ENCODE results near the gene CX3CR1. TPM values are rescaled to one million over a fixed set of nuclear protein-coding genes. Genes with fewer than 3 reads are reported as not detected.

The CX3CR1 gene
- total and polyA plus RNA-seq, 9 of the 15 experiments (the other 6 are each of a cell fraction or from before 2014, with no cell fraction given): 0.03 to 0.21 TPM; not detected in 7

GRCh38 chr3:39219702-39220101, 60.1 kb downstream of the CX3CR1 start:
- ATAC-seq: no peak
- WGBS (ENCODE audit: insufficient coverage, low coverage, missing lambda C conversion rate): 2% methylated on average over 3 of the region's 3 CpGs
- POLR2A ChIA-PET: interaction anchor here (0.5 to 1.5 kb wide), 4 partner anchors 12 to 61 kb away, joined by 3 to 4 read pairs (median 3); no protein-coding TSS in a partner anchor
- Histone ChIP-seq H3K4me1 (replicated peaks in 1 of 2; ENCODE audit: control insufficient read depth in 2 of 2, insufficient read depth in 2 of 2, low read length in 2 of 2) (no peaks in the 10 kb centered on the region), H3K27ac (ENCODE audit: extremely low read depth, low read depth, low read length) (no peak overlapping the region), H3K9me3 (replicated peaks; ENCODE audit: control insufficient read depth, insufficient read depth, low read depth, low read length) (no peaks in the 10 kb centered on the region), H3K27me3 (ENCODE audit: control insufficient read depth in 2 of 2, insufficient read depth in 2 of 2, low read length in 2 of 2) (peaks cover 7 to 22% of the 10 kb centered on the region in 2 experiments; a peak in 4 of 5 replicates), H3K36me3 (ENCODE audit: control insufficient read depth, insufficient read depth, low read length) (no peaks in the 10 kb centered on the region), H2AFZ (ENCODE audit: low read depth, low read length) (no peak overlapping the region), H3K79me2 (ENCODE audit: control insufficient read depth, insufficient read depth, low read length) (no peaks in the 10 kb centered on the region), H3K4me2 (ENCODE audit: insufficient read depth, low read length) (no peak overlapping the region), H4K20me1 (replicated peaks; ENCODE audit: control insufficient read depth, insufficient read depth, low read length) (no peaks in the 10 kb centered on the region), H3K4me3 (no peak overlapping the region), H3K9me1 (ENCODE audit: control insufficient read depth, insufficient read depth, low read length) (no peaks in the 10 kb centered on the region), H3K9ac (ENCODE audit: insufficient read depth in 1 of 2, low read depth in 2 of 2, low read length in 2 of 2) (no peak overlapping the region)
- FAIRE-seq: no peak
- CTCF ChIA-PET (ENCODE audit: low intra/inter-chr PET ratio): no interaction called here
- in situ Hi-C loops (cut with MboI) (no loop called here), intact Hi-C loops (cut with micrococcal nuclease) (no loop called here)
- no peak for DNase-seq (ENCODE audit: extremely low read depth in 1 of 4, low spot score in 3 of 4)
- no TSS peak for BruUV-seq (replicated peaks)
- TF ChIP-seq ZNF408 (CRISPR knock-in tag; IDR thresholded peaks at IDR 0.05; ENCODE audit: low read depth) (no peak), SPI1 (IDR thresholded peaks at IDR 0.05; ENCODE audit: borderline replicate concordance, low read depth, low read length) (no peak), FOXO4 (CRISPR knock-in tag; IDR thresholded peaks at IDR 0.05) (no peak), JUNB (CRISPR knock-in tag; conservative IDR thresholded peaks at IDR 0.05) (no peak), CEBPB (tag; IDR thresholded peaks at IDR 0.05) (no peak), ATF2 (CRISPR knock-in tag; IDR thresholded peaks at IDR 0.05) (no peak), CGGBP1 (CRISPR knock-in tag; IDR thresholded peaks at IDR 0.05) (no peak), MECOM (CRISPR knock-in tag; IDR thresholded peaks at IDR 0.05) (no peak), NCOA6 (IDR thresholded peaks at IDR 0.05) (no peak), MIER1 (IDR thresholded peaks at IDR 0.05; ENCODE audit: low read depth) (no peak), TCF7L2 (IDR thresholded peaks at IDR 0.05; ENCODE audit: low read depth, low read length) (no peak), ZNF431 (CRISPR knock-in tag; IDR thresholded peaks at IDR 0.05) (no peak), CTBP1 (IDR thresholded peaks at IDR 0.05; ENCODE audit: borderline replicate concordance) (no peak), JUND (IDR thresholded peaks at IDR 0.05; ENCODE audit: borderline replicate concordance, low read depth, low read length) (no peak), JUND (tag; IDR thresholded peaks at IDR 0.05; ENCODE audit: borderline replicate concordance, low read depth, low read length) (no peak), TFAP4 (CRISPR knock-in tag; IDR thresholded peaks at IDR 0.05; ENCODE audit: borderline replicate concordance) (no peak)
- TF ChIP-seq, protein P1, sequence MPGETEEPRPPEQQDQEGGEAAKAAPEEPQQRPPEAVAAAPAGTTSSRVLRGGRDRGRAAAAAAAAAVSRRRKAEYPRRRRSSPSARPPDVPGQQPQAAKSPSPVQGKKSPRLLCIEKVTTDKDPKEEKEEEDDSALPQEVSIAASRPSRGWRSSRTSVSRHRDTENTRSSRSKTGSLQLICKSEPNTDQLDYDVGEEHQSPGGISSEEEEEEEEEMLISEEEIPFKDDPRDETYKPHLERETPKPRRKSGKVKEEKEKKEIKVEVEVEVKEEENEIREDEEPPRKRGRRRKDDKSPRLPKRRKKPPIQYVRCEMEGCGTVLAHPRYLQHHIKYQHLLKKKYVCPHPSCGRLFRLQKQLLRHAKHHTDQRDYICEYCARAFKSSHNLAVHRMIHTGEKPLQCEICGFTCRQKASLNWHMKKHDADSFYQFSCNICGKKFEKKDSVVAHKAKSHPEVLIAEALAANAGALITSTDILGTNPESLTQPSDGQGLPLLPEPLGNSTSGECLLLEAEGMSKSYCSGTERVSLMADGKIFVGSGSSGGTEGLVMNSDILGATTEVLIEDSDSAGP (CRISPR knock-in tag; IDR thresholded peaks at IDR 0.05): no peak
